Muscle layer of duodenum (tissue), 2 donors: ENCODE data around the gene KY.

Experiments used
- H3K27ac ChIP-seq: one replicate; pipeline ENCODE4 v1.7.0; 2013; ENCODE audit warnings: mild to moderate bottlenecking, low read length
- H3K27me3 ChIP-seq: one replicate; pipeline ENCODE4 v1.7.0; 2013; ENCODE audit warnings: low read depth, mild to moderate bottlenecking, control low read depth, low read length
- H3K36me3 ChIP-seq, 2 donors: one replicate each; pipeline ENCODE4 v1.7.0; 2013; ENCODE audit warnings: low read length in 2 of 2, control low read depth in 1 of 2, mild to moderate bottlenecking in 1 of 2; ENCODE audit not compliant: insufficient read depth in 2 of 2, control insufficient read depth in 1 of 2
- H3K4me1 ChIP-seq, 2 donors: one replicate each; pipeline ENCODE4 v1.7.0; 2013; ENCODE audit warnings: low read length in 2 of 2, mild to moderate bottlenecking in 2 of 2, control low read depth in 1 of 2, moderate library complexity in 1 of 2; ENCODE audit not compliant: insufficient read depth in 2 of 2, control insufficient read depth in 1 of 2
- H3K4me3 ChIP-seq, 2 donors: one replicate each; pipeline ENCODE4 v1.7.0; 2013; ENCODE audit warnings: low read length in 2 of 2, low read depth in 1 of 2, mild to moderate bottlenecking in 1 of 2
- H3K9me3 ChIP-seq, 2 donors: one replicate each; pipeline ENCODE4 v1.7.0; 2013; ENCODE audit warnings: low read length in 2 of 2, control low read depth in 1 of 2, mild to moderate bottlenecking in 1 of 2; ENCODE audit not compliant: control insufficient read depth in 1 of 2
- donor health status: healthy.

KY gene

DNA sequence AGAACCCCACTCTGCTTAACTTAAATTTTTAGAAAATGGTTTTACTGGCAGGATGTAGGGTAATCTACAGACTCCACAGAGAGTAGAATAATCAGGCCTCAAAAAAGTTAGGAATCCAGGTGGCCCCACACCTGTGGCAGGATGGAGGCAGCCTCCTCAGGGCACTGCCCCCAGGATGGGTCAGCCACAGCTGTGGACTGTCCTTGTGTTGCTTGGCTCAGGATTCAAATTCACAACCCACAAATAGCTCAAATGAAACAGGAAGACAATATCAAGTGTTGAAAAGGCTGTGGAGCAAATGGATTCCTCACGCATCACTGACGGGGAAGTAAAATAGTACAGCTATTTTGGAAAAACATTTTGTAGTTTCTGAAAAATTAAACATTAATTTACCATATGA is 36.8 kb upstream of the KY start:
- H3K36me3 ChIP-seq = no peaks in the 10 kb centered on the region
- H3K4me3 ChIP-seq = no peak overlapping the region
- H3K9me3 ChIP-seq = no peaks in the 10 kb centered on the region
- H3K27ac ChIP-seq = no peak overlapping the region
- H3K27me3 ChIP-seq = no peaks in the 10 kb centered on the region
- H3K4me1 ChIP-seq = peaks cover 0 to 11% of the 10 kb centered on the region in 2 donors

DNA sequence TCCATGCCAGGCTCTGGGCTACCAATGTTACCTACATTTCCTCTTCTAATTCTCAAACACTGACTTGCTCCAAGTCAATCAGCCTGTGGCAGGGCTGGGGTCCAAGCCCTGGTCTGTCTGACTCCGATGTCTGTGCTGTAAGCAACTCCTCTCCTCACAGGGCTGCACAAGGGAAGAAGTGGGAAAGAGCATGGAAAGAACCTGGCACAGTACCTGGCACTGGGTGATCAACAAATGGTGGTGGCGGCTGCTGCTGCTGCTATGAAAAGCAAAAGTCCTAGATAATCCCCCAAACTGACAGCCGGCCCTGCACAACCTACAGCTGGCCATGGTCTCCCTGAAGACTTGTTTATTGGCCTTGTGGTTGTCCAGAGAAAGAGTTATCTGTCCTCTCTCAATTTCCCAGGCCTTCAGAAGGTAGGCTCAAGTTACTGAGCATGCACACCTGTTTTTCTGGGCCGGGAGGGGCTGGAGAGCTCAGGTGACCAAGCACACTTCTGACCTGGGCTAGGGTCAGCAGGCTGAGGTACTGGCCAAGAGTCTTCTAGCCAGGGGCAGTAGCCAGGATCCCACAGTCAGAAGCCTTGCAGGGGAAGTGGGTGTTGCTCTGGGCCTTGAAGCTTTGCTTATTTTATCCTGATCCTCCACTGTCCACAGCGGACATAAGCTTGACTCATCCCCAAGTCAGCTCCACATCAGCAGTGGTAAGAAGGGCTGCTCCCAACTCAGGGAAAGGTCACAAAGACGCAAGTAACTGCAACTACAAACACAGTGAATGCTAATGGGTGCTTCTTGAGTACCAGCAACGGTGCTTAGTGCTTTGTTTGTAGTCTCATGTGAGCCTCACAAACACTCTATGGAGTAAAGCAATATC is 35.3 kb upstream of the KY start:
- Histone ChIP-seq H3K36me3 (no peaks in the 10 kb centered on the region), H3K4me3 (no peak overlapping the region), H3K27ac (no peak overlapping the region), H3K4me1 (peaks cover 0 to 23% of the 10 kb centered on the region in 2 donors), H3K27me3 (no peaks in the 10 kb centered on the region), H3K9me3 (no peaks in the 10 kb centered on the region)

DNA sequence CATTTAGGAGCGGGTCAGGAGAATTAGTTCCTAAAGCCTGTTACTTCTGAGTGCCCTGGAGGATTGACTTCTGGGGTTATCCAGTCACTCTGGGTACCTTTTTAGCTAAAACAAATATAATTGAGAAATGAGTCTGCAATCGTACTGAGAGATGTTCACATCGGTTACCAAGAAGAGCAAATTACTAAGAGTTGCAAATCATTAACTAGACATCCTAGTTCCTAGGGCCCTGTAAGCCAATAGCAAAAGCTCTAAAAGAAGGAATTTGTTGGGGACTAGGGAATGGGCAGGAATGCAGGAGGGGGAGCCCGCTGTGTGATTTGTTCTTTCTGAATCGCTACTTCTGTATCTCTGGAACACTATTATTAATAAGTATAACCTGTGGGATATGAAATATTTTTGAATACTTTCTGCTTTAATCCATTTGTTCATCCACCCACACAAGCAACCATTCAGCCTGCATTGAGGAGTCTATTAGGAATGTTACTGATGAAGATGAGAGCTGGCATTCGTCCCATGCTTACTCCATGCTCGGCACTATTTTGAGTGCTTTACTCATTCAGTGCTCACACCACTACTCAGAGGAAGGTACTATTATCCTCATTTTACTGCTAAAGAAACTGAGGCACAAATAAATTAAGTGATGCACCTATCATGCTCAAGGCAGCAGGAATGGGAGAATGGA is 31.5 kb upstream of the KY start:
- H3K27me3 ChIP-seq = no peaks in the 10 kb centered on the region
- H3K4me3 ChIP-seq = no peak overlapping the region
- peaks cover 0 to 28% of the 10 kb centered on the region in 2 donors for H3K4me1 ChIP-seq
- no peaks in the 10 kb centered on the region for H3K36me3 ChIP-seq
- no peak overlapping the region for H3K27ac ChIP-seq
- H3K9me3 ChIP-seq = no peaks in the 10 kb centered on the region

DNA sequence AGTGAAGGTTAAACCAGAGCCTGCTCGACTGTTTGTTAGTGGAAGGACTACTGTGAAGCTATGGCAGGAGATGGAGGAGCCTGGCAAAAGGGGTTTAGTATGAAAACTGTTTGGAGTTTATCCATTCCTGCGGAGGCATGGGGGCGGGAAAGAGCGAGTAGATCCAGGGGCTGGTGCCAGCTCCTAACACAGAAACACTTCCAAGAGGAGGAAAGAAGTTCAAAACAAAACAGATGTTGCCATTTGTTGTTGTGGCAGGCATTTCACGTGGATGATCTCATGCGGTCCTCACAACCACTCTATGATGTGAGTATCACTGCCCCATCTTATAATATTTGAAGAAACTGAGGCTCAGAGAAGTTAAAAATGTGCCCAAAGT is 30.7 kb upstream of the KY start:
- Histone ChIP-seq H3K27ac (no peak overlapping the region), H3K4me1 (peaks cover 0 to 30% of the 10 kb centered on the region in 2 donors), H3K27me3 (no peaks in the 10 kb centered on the region), H3K36me3 (no peaks in the 10 kb centered on the region), H3K4me3 (no peak overlapping the region), H3K9me3 (no peaks in the 10 kb centered on the region)

DNA sequence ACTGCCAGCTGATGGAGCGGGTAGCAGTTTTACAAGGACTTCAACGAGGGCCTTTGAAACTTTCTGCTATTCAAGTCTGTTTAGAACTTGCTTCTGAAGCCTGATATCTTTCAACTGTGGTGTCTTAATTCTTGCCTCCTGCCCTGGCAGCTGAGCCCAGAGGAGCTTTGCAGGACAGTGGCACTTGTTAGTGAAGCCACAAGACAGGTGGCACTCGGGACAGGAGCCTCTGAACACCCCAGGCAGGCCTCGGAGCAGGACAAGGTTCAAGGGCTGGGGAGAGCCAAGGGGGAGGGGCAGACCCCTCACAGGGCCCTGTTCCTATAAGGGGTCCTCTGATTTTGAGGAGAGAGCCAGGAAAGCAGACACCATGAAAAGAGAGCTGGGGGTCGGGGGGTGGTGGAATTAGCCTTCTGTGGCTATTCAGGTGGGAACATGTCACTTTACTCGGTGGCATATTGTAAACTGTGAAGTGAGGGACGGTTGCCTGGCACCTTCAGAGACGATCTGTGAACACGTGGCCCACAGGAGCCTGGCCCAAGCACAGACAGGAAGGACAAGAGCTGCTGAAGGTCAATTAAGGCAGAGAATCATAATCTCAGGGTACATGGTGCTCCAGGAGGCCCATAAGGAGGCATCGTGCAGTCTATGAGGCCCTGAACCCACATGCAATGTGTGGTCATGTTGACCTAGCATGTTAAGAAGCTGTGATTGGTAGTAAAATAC is 30.1 kb upstream of the KY start:
- Histone ChIP-seq H3K36me3 (no peaks in the 10 kb centered on the region), H3K27me3 (no peaks in the 10 kb centered on the region), H3K27ac (no peak overlapping the region), H3K4me1 (peaks cover 0 to 30% of the 10 kb centered on the region in 2 donors), H3K4me3 (no peak overlapping the region), H3K9me3 (no peaks in the 10 kb centered on the region)

DNA sequence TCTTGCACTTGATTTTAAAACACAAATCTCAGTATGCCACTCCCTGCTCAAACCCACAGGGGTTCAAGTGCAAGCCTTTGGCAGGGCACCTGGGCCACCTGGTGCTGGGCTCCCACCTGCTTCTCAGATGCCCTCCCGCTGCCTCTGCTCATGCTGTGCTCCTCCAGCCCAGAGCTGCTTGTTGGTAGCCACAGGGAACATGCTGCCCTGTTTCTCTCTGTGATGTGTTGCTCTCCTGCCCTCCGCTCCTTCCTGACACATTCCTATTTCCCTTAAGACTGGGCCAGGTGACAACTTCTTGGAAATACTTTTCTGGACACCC is 27.1 kb upstream of the KY start:
- no peak overlapping the region for H3K4me3 ChIP-seq

DNA sequence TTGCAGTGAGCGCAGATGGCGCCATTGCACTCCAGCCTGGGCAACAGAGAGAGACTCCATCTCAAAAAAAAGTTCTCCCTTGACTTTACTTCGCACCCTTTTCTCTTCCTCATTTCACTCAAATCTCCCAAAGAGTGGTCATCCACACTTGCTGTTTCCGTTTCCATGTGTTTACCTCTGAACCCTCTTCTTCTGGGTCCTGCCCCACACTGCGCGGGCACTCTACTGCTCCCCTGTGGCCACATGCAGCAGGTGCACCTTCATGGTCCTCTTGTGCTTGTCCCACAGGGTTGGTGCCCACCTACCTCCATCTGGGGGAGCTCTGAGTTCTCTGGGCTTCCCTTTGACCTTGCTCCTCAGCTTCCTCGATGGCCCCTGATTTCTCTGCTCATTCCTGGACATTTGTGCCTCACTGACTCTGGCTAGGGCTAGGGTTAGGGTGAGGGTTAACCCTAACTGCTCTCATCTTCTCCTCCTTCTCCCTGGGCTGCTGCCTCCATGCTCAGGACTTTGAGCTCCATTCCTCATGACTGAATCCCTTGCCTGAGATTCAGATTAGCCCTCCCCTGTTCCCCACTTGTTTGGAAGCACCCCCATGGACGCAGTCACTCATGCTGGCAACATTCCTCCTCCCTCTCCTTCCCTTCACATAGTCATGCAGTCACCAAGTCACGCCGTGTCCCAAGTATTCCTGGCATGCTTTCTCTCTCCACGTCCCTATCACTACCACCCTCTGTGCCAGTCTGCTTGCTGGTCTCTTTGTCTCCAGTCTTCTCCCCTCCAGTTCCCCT is 26.6 kb upstream of the KY start:
- no peak overlapping the region for H3K4me3 ChIP-seq
- H3K36me3 ChIP-seq = no peaks in the 10 kb centered on the region
- H3K27me3 ChIP-seq = no peaks in the 10 kb centered on the region
- peaks cover 0 to 30% of the 10 kb centered on the region in 2 donors for H3K4me1 ChIP-seq
- no peak overlapping the region for H3K27ac ChIP-seq
- H3K9me3 ChIP-seq = peaks cover 0 to 21% of the 10 kb centered on the region in 2 donors

More for the DNA sequence above, 27.1 kb upstream of the KY start:
- Histone ChIP-seq H3K9me3 (peaks cover 0 to 21% of the 10 kb centered on the region in 2 donors), H3K27me3 (no peaks in the 10 kb centered on the region), H3K4me1 (peaks cover 0 to 30% of the 10 kb centered on the region in 2 donors), H3K27ac (no peak overlapping the region), H3K36me3 (no peaks in the 10 kb centered on the region)

DNA sequence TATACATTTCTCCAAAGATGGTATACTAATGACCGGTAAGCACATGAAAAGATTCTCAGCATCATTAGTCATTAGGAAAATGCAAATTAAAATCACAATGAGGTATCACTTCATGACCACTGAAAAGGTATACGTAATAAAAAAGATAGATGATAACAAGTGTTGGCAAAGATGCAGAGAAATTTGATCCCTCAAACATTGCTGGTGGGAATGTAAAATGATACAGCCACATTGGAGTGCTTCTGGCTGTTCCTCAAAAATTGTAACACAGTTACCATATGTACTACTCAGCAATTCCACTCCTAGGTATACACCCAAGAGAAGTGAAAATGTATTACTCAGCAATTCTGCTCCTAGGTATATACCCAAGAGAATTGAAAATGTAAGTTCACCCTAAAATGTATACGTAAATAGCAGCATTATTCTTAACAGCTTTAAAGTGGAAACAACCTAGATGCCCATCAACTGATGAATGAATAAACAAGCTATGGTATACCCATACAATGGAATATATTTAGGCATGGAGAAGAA is 25.0 kb upstream of the KY start:
- peaks cover 0 to 21% of the 10 kb centered on the region in 2 donors for H3K9me3 ChIP-seq
- H3K36me3 ChIP-seq = no peaks in the 10 kb centered on the region
- no peak overlapping the region for H3K27ac ChIP-seq
- H3K4me3 ChIP-seq = no peak overlapping the region
- H3K27me3 ChIP-seq = no peaks in the 10 kb centered on the region
- H3K4me1 ChIP-seq = peaks cover 0 to 14% of the 10 kb centered on the region in 2 donors

DNA sequence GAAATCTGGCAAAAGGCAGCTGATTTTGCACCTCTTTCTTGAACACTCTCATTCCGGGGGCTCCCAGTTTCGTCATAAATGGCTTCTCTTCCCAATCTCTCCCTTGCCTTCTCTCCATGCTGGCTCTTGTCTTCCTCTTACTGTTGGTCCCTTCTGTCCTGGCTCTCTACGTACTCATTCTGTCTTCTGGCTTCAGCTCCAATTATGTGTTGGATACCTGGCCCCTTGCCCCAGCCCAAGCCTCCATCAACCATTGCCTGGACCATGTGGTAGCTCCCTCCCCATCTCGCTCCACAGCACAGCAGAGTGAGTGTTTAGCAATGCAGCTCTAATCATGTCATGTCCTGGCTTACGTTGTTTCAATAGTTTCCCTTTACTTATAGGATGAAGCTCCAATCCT is 21.7 kb upstream of the KY start:
- H3K27me3 ChIP-seq = no peaks in the 10 kb centered on the region

DNA sequence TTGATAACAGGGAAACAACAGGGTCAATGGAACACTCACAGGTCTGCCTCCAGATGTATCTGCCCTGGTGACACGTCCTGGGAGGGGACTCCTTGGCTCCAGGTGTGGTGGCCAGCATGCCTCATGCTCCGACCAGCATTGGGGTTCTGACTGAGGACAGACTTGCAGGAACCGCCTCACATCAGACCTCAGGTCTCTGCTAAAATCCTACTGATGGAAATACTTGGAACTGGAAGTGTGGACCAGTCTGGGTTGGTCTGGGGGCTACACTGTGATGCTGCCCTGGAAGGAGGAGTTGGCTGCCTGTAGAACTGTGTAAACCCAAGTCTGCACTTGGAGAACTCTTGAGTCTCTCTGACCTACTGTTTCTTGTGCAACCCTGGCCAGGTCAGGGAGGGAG is 17.1 kb upstream of the KY start:
- no peak overlapping the region for H3K27ac ChIP-seq
- no peak overlapping the region for H3K4me3 ChIP-seq
- no peaks in the 10 kb centered on the region for H3K36me3 ChIP-seq
- H3K4me1 ChIP-seq = peaks cover 0 to 18% of the 10 kb centered on the region in 2 donors
- H3K27me3 ChIP-seq = no peaks in the 10 kb centered on the region
- no peaks in the 10 kb centered on the region for H3K9me3 ChIP-seq

More for the DNA sequence above, 21.7 kb upstream of the KY start:
- H3K36me3 ChIP-seq = no peaks in the 10 kb centered on the region
- peaks cover 0 to 21% of the 10 kb centered on the region in 2 donors for H3K9me3 ChIP-seq
- no peak overlapping the region for H3K27ac ChIP-seq
- H3K4me3 ChIP-seq = no peak overlapping the region
- peaks cover 0 to 5% of the 10 kb centered on the region in 2 donors for H3K4me1 ChIP-seq
